GM18508 (cell line): ENCODE data around the gene C1QTNF5.

Source experiments
- ATAC-seq: cut with Tn5 transposase; IDR thresholded peaks from one replicate; pipeline ENCODE4 v1.9.1; 2021; ENCODE audit warnings: moderate number of reproducible peaks; ENCODE audit not compliant: insufficient read depth, unreplicated experiment

C1QTNF5 gene

GRCh38 chr11:119373059-119373920 is 32.6 kb upstream of the C1QTNF5 start:
- no peak for ATAC-seq

GRCh38 chr11:119372260-119373058 is 31.8 kb upstream of the C1QTNF5 start:
- no peak for ATAC-seq

GRCh38 chr11:119371778-119372182 is 31.1 kb upstream of the C1QTNF5 start:
- ATAC-seq = no peak

GRCh38 chr11:119371067-119371601 is 30.5 kb upstream of the C1QTNF5 start:
- no peak for ATAC-seq

- no peak for ATAC-seq
Measured at GRCh38 chr11:119370486-119371046, 29.9 kb upstream of the C1QTNF5 start.

- no peak for ATAC-seq
Measured at GRCh38 chr11:119369132-119369925, 28.6 kb upstream of the C1QTNF5 start.

GRCh38 chr11:119368121-119369034 is 27.7 kb upstream of the C1QTNF5 start:
- no peak for ATAC-seq

GRCh38 chr11:119367661-119368120 is 27.0 kb upstream of the C1QTNF5 start:
- ATAC-seq = no peak

GRCh38 chr11:119366690-119367620 is 26.3 kb upstream of the C1QTNF5 start:
- ATAC-seq = no peak

GRCh38 chr11:119365071-119365591 is 24.4 kb upstream of the C1QTNF5 start:
- ATAC-seq = no peak

- no peak for ATAC-seq
Measured at GRCh38 chr11:119363851-119364590, 23.3 kb upstream of the C1QTNF5 start.

- no peak for ATAC-seq
Measured at GRCh38 chr11:119363081-119363850, 22.6 kb upstream of the C1QTNF5 start.

GRCh38 chr11:119362741-119363080 is 22.0 kb upstream of the C1QTNF5 start:
- no peak for ATAC-seq

GRCh38 chr11:119361941-119362725 is 21.4 kb upstream of the C1QTNF5 start:
- no peak for ATAC-seq

- ATAC-seq = no peak
Measured at GRCh38 chr11:119361056-119361787, 20.5 kb upstream of the C1QTNF5 start.
